ENCODE results near the gene CTNNA1.

- TF ChIP-seq, protein P1, sequence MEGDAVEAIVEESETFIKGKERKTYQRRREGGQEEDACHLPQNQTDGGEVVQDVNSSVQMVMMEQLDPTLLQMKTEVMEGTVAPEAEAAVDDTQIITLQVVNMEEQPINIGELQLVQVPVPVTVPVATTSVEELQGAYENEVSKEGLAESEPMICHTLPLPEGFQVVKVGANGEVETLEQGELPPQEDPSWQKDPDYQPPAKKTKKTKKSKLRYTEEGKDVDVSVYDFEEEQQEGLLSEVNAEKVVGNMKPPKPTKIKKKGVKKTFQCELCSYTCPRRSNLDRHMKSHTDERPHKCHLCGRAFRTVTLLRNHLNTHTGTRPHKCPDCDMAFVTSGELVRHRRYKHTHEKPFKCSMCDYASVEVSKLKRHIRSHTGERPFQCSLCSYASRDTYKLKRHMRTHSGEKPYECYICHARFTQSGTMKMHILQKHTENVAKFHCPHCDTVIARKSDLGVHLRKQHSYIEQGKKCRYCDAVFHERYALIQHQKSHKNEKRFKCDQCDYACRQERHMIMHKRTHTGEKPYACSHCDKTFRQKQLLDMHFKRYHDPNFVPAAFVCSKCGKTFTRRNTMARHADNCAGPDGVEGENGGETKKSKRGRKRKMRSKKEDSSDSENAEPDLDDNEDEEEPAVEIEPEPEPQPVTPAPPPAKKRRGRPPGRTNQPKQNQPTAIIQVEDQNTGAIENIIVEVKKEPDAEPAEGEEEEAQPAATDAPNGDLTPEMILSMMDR (IDR thresholded peaks at IDR 0.05; ENCODE audit: control extremely low read depth in 1 of 3, insufficient read depth in 1 of 3, low read depth in 1 of 3, low read length in 3 of 3), result no peak
- TF ChIP-seq SUZ12 (IDR thresholded peaks at IDR 0.05; ENCODE audit: low read length) (no peak), JUND (IDR thresholded peaks at IDR 0.05; ENCODE audit: low read length) (no peak), POLR2AphosphoS5 (IDR thresholded peaks at IDR 0.05; ENCODE audit: low read depth, low read length) (no peak), RFX5 (IDR thresholded peaks at IDR 0.05; ENCODE audit: borderline replicate concordance, low read depth, low read length) (no peak), ZNF274 (IDR thresholded peaks at IDR 0.05; ENCODE audit: borderline replicate concordance, extremely low read depth, low read length) (no peak), SIN3A (conservative IDR thresholded peaks at IDR 0.05 in 1 of 2, IDR thresholded peaks at IDR 0.05 in 1 of 2; ENCODE audit: low read depth in 1 of 2, low read length in 2 of 2) (no peak), CREB1 (IDR thresholded peaks at IDR 0.05) (no peak)
- TF ChIP-seq, protein P2, sequence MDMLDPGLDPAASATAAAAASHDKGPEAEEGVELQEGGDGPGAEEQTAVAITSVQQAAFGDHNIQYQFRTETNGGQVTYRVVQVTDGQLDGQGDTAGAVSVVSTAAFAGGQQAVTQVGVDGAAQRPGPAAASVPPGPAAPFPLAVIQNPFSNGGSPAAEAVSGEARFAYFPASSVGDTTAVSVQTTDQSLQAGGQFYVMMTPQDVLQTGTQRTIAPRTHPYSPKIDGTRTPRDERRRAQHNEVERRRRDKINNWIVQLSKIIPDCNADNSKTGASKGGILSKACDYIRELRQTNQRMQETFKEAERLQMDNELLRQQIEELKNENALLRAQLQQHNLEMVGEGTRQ (IDR thresholded peaks at IDR 0.05; ENCODE audit: low read length), result no peak
Observed at GRCh38 chr5:138974227-138975063, 221.2 kb downstream of the CTNNA1 start.
